ENCODE data around the gene RUNX1. TPM values are rescaled to one million over a fixed set of nuclear protein-coding genes. Genes with fewer than 3 reads are reported as not detected.

Gene RUNX1
- total and polyA plus RNA-seq, 10 of the 15 experiments (the other 5 are each of a cell fraction or from before 2014, with no cell fraction given) = 0.90 to 15.2 (median 4.1) TPM

DNA sequence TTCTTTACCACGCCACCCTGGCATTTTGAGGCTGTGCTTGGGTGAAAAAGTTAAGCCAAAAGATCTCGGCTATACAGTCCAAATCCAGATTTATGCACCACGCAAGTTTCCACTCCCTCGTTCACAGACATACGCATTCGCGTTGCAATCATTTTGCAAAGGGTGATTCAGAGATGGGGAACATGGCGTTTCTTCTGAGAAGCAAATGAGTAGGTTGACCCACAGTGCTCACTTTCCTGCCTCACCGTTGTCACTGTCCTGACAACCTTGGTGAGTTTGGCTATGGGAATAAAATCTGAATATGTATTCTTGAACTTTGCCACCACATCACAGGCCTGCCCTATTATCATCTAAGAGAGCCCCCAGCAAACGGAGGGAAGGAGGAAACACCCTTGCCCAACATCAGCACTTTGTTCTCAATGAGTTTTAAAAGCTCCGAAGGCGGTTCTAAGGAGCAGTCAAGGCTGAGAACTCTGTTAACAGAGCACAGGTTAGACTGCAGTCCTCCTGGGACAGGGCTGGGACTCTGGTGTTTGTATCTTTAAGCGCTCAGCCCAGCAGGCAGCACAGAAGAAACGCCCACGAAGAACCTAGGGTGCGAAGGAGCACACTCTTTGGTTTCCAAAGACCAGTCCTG is 86.4 kb downstream of the RUNX1 start (continued):
- TF ChIP-seq CEBPZ (IDR thresholded peaks at IDR 0.05; ENCODE audit: low read depth, low read length) = no peak
- no peak for TF ChIP-seq RB1 (IDR thresholded peaks at IDR 0.05; ENCODE audit: borderline replicate concordance)
- TF ChIP-seq TCF3 (IDR thresholded peaks at IDR 0.05; ENCODE audit: borderline replicate concordance, insufficient read depth, low read depth, low read length) = no peak
- TF ChIP-seq ZBTB11 (CRISPR knock-in tag; IDR thresholded peaks at IDR 0.05) = no peak

DNA sequence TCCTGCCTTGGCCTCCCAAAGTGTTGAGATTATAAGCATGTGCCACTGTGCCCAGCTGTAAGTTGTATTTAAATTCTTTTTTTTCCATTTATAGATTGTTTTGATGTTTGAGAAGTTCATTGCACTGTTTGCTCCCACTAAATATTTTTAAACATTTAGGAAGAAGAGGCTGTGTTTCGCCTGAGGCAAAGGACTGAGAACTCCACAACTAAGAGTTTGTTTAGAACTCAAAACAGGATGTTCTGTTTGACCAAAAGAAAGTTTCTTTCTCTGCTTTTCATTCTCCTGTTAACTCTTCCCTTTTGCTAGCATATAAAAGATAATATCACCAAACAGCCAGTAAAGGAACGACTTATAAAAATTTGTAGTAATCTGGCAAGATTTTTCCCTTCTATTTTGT is 87.0 kb downstream of the RUNX1 start:
- 0 out of 2 replicates have a peak, but pooled peaks cover 4% of the 10 kb centered on the region for H4K20me1 ChIP-seq (ENCODE audit: control insufficient read depth, insufficient read depth)
- 16% methylated on average over 2 of the region's 2 CpGs for WGBS (ENCODE audit: insufficient coverage, insufficient replicate concordance, low lambda C conversion rate, missing lambda C conversion rate)
- H3K79me2 ChIP-seq (ENCODE audit: control insufficient read depth, insufficient read depth, low read length) = no peaks in the 10 kb centered on the region
- H3K9me3 ChIP-seq (replicated peaks; ENCODE audit: control insufficient read depth, insufficient read depth, low read length) = no peaks in the 10 kb centered on the region
- no peak overlapping the region for H3K4me3 ChIP-seq
- RAD21 ChIA-PET (ENCODE audit: unreplicated experiment) = no interaction called here
- no TSS peak for BruUV-seq (replicated peaks)
- no peak overlapping the region for H3K9ac ChIP-seq (ENCODE audit: control insufficient read depth, insufficient read depth, low read length)
- in situ Hi-C loops (cut with MboI) = no loop called here
- no peak overlapping the region for H3K27ac ChIP-seq (ENCODE audit: control insufficient read depth, insufficient read depth)
- intact Hi-C loops (cut with micrococcal nuclease; ENCODE audit: unreplicated experiment) = no loop called here
- CTCF ChIA-PET = no interaction called here
- no peak for ATAC-seq
- H3K4me1 ChIP-seq (ENCODE audit: control insufficient read depth, insufficient read depth, low read length) = no peaks in the 10 kb centered on the region
- DNase-seq (ENCODE audit: low read depth, low spot score) = no peak
- H3K36me3 ChIP-seq (ENCODE audit: control insufficient read depth in 2 of 2, insufficient read depth in 2 of 2, low read length in 1 of 2) = no peaks in the 10 kb centered on the region
- H3K27me3 ChIP-seq (replicated peaks in 1 of 2; ENCODE audit: control insufficient read depth in 2 of 2, insufficient read depth in 2 of 2, low read length in 1 of 2) = peaks cover 0 to 2% of the 10 kb centered on the region in 2 experiments; a peak in 2 of 4 replicates
- POLR2A ChIA-PET = no interaction called here
- no peak for FAIRE-seq
- no peak overlapping the region for H2AFZ ChIP-seq (ENCODE audit: control insufficient read depth, low read depth, low read length)
- no peak overlapping the region for H3K4me2 ChIP-seq (ENCODE audit: control insufficient read depth, insufficient read depth)
- SMC1A ChIA-PET (ENCODE audit: uncharacterized antibody, unreplicated experiment) = no interaction called here
- TF ChIP-seq SIX5 (IDR thresholded peaks at IDR 0.05; ENCODE audit: low read depth, low read length, severe bottlenecking) (no peak), HSF1 (IDR thresholded peaks at IDR 0.05; ENCODE audit: low read depth, low read length) (no peak), RUNX3 (IDR thresholded peaks at IDR 0.05; ENCODE audit: low read length) (no peak), BCL3 (IDR thresholded peaks at IDR 0.05; ENCODE audit: borderline replicate concordance, insufficient read depth, low read depth, low read length, poor library complexity, severe bottlenecking) (no peak), ATF7 (IDR thresholded peaks at IDR 0.05; ENCODE audit: low read depth) (no peak), MLLT1 (IDR thresholded peaks at IDR 0.05) (no peak)

All from GM12878 (cell line).